ENCODE results near the gene CSAG3.

GRCh38 chrX:152733261-152733975 lies 25.6 kb upstream of the CSAG3 start, which contains the start of the genes CSAG1 and MAGEA12:
- no peak for TF ChIP-seq POLR2A (IDR thresholded peaks at IDR 0.05)
- no peak for TF ChIP-seq CTCF (IDR thresholded peaks at IDR 0.05)

Measured in vagina (tissue), 2 donors.